Adrenal gland (tissue), 12 donors: ENCODE data around the gene JAZF1. TPM values are rescaled to one million over a fixed set of nuclear protein-coding genes. Genes with fewer than 3 reads are reported as not detected.

ENCODE experiments used
- DNase-seq, 7 donors: peaks; one replicate each; pipeline ENCODE4 v3.0.0-alpha.2; 2019 to 2020
- H3K27ac ChIP-seq, 5 donors: fragments of 200-600 bp; sonication (generic) in 4 of 5; 1 replicate in 3 of 5; 2 replicates in 2 of 5; pipeline versions ENCODE4 v1.5.1 to v1.8.0; 2016 to 2020; ENCODE audit warnings: mild to moderate bottlenecking in 1 of 5
- H3K27me3 ChIP-seq: fragments of 200-600 bp; 2 replicates; pipeline ENCODE4 v1.8.0; 2021
- H3K36me3 ChIP-seq, 2 donors: fragments of 200-600 bp; replicated peaks in 1 of 2; 1 replicate in 1 of 2; 2 replicates in 1 of 2; pipeline versions ENCODE4 v1.5.1 to v1.8.0; 2018 to 2022
- H3K4me1 ChIP-seq, 2 donors: fragments of 200-600 bp; replicated peaks in 1 of 2; 1 replicate in 1 of 2; 2 replicates in 1 of 2; pipeline versions ENCODE4 v1.5.1 to v1.8.0; 2018 to 2021
- H3K4me3 ChIP-seq, 4 donors: fragments of 200-600 bp; sonication (generic) in 3 of 4; one replicate each; pipeline ENCODE4 v1.5.1; 2016 to 2018
- H3K9me3 ChIP-seq, 3 donors: fragments of 200-600 bp; sonication (generic) in 1 of 3; replicated peaks in 1 of 3; 1 replicate in 2 of 3; 2 replicates in 1 of 3; pipeline versions ENCODE4 v1.5.1 to v1.8.0; 2016 to 2021
- CTCF ChIP-seq, 6 experiments: fragments of 450-650 bp in 4 of 6; fragments of 200-600 bp in 2 of 6; sonication (generic) in 1 of 6; IDR thresholded peaks; 1 replicate in 5 of 6; 2 replicates in 1 of 6; pipeline versions ENCODE4 v1.5.1 to v1.8.0; 2016 to 2021; ENCODE audit warnings: antibody characterized with exemption in 6 of 6, mild to moderate bottlenecking in 2 of 6, moderate library complexity in 1 of 6
- POLR2A ChIP-seq, 2 donors: fragments of 450-650 bp; IDR thresholded peaks; one replicate each; pipeline ENCODE4 v1.6.1; 2017; ENCODE audit warnings: antibody characterized with exemption in 2 of 2, mild to moderate bottlenecking in 2 of 2, moderate library complexity in 1 of 2
- WGBS, 4 donors: extraction: QIAGEN DNeasy Blood & Tissue Kit in 2 of 4; methylation state at CpG; one replicate each; pipeline versions ENCODE4 v1.1.5 to v1.1.7; 2013 to 2017; 5-methylcytosine and 5-hydroxymethylcytosine counted together
- intact Hi-C, 2 donors: fragments of 100-400 bp; cut with DNase I; formaldehyde crosslinking; loops; one replicate each; pipeline versions ENCODE4 v1.14.1 to v1.15.0; 2022 to 2023
- polyA plus RNA-seq, 3 donors: library from polyadenylated mRNA; stranded (reverse); fragments of 200-250 nt in 2 of 3; fragments of 350-450 nt in 1 of 3; fragmentation: Illumina TruSeq in 1 of 3; extraction: RNeasy Lipid Tissue Mini Kit (QIAGEN cat#74804) in 1 of 3; gene quantifications; one replicate each; pipeline ENCODE4 v1.2.3, GENCODE V29; 2013 to 2014
- total RNA-seq, 9 donors: library from RNA; depleted of rRNA in 4 of 9; stranded (reverse); fragments of >200 nt in 4 of 9; fragments of 120-200 nt in 1 of 9; fragmentation: NEBNext Ultra II Directional in 1 of 9; extraction: Animal tissue kit (Norgen Biotek cat#: 25700) in 1 of 9; gene quantifications; one replicate each; pipeline versions ENCODE4 v1.1.0 to v1.2.4, GENCODE V29; 2013 to 2023
- donor health status: healthy with polysubstance abuse.
- donor health status: Bipolar disorder and iron deficiency.
- donor health status: DM: yes; HTN: yes; CAD: no.
- donor health status: DM: no; HTN: no; CAD: no.
- donor health status: DM: no; HTN: no; CAD: no.
- donor health status: DM: yes; HTN: yes; CAD: no.

The JAZF1 gene
- total and polyA plus RNA-seq, 12 donors: 18.5 to 192 (median 96.3) TPM

- Histone ChIP-seq H3K27ac (no peak overlapping the region), H3K27me3 (no peaks in the 10 kb centered on the region), H3K4me3 (no peak overlapping the region), H3K9me3 (no peaks in the 10 kb centered on the region), H3K36me3 (no peaks in the 10 kb centered on the region), H3K4me1 (peaks cover 30 to 51% of the 10 kb centered on the region in 2 donors)
- WGBS, 4 donors: 85 to 91% (median 88%) methylated on average over 3 of the region's 3 CpGs
- intact Hi-C loops: no loop called here
- no peak for DNase-seq
- TF ChIP-seq POLR2A (IDR thresholded peaks at IDR 0.05): no peak
Observed at GRCh38 chr7:28130277-28130676, 50.3 kb downstream of the JAZF1 start.

DNA sequence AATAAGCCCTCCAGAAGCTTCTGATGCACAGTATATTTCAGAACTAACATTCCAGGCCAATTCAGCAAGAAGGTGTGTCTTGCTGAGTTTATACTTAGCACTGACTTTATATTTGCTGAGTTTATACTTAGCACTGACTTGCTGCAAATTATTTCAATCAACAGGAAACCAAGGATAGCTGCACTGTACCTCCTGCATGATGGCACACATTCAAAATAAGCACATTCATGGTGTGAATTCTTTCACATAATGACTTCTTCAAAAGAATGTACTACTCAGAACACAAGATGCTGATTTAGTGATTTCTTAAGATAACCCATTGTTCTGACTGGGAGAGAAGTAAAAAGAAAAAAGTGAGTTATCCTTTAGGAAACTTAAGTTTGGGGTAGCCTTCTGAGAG is 52.0 kb downstream of the JAZF1 start:
- Histone ChIP-seq H3K27me3 (no peaks in the 10 kb centered on the region), H3K9me3 (no peaks in the 10 kb centered on the region), H3K36me3 (no peaks in the 10 kb centered on the region), H3K4me1 (peaks cover 29 to 43% of the 10 kb centered on the region in 2 donors), H3K27ac (no peak overlapping the region), H3K4me3 (no peak overlapping the region)
- intact Hi-C loops: no loop called here
- TF ChIP-seq CTCF (IDR thresholded peaks at IDR 0.05) (no peak), POLR2A (IDR thresholded peaks at IDR 0.05) (no peak)
- no peak for DNase-seq

GRCh38 chr7:28126410-28127041 is 54.1 kb downstream of the JAZF1 start:
- H3K4me1 ChIP-seq: peaks cover 18 to 36% of the 10 kb centered on the region in 2 donors
- 31 to 53% (median 38%) methylated on average over 5 of the region's 5 CpGs for WGBS, 4 donors
- TF ChIP-seq POLR2A (IDR thresholded peaks at IDR 0.05) (no peak), CTCF (IDR thresholded peaks at IDR 0.05) (no peak)
- no peak overlapping the region for H3K4me3 ChIP-seq
- no peaks in the 10 kb centered on the region for H3K9me3 ChIP-seq
- intact Hi-C loops: no loop called here
- H3K36me3 ChIP-seq: no peaks in the 10 kb centered on the region
- H3K27me3 ChIP-seq: no peaks in the 10 kb centered on the region
- DNase-seq: peak; percentile 62 to 83 (median 74)
- peak overlapping the region in 2 of 5 donors; percentile 60 to 66 for H3K27ac ChIP-seq

- H3K36me3 ChIP-seq: no peaks in the 10 kb centered on the region
- peak in 4 of 7 donors; percentile 41 to 62 (median 44) for DNase-seq
Observed at GRCh38 chr7:28125431-28126409, 54.9 kb downstream of the JAZF1 start.

More at GRCh38 chr7:28125431-28126409, 54.9 kb downstream of the JAZF1 start:
- peak overlapping the region in 2 of 5 donors; percentile 60 to 66 for H3K27ac ChIP-seq
- WGBS, 4 donors: 70 to 81% (median 71%) methylated on average over 4 of the region's 4 CpGs
- peaks cover 18 to 36% of the 10 kb centered on the region in 2 donors for H3K4me1 ChIP-seq
- H3K9me3 ChIP-seq: no peaks in the 10 kb centered on the region
- H3K27me3 ChIP-seq: no peaks in the 10 kb centered on the region
- intact Hi-C loops: no loop called here
- TF ChIP-seq POLR2A (IDR thresholded peaks at IDR 0.05): no peak
- TF ChIP-seq CTCF (IDR thresholded peaks at IDR 0.05): no peak
- no peak overlapping the region for H3K4me3 ChIP-seq
